K562 (cell line): Measurements from ENCODE around the gene TMEM123. TPM values are rescaled to one million over a fixed set of nuclear protein-coding genes. Genes with fewer than 3 reads are reported as not detected.

ENCODE experiments used
- CEBPZ ChIP-seq: fragments of 150-350 bp; IDR thresholded peaks from 2 replicates; pipeline ENCODE4 v1.6.1; 2014; ENCODE audit warnings: low read depth, mild to moderate bottlenecking, low read length, borderline replicate concordance
- KLF10 ChIP-seq: fragments of 250-450 bp; sonication (Bioruptor Pico); IDR thresholded peaks from 2 replicates; pipeline ENCODE4 v1.6.1; 2021; ENCODE audit warnings: matching md5 sums
- MGA ChIP-seq: fragments of 450-650 bp; IDR thresholded peaks from 2 replicates; pipeline ENCODE4 v1.6.1; 2016; ENCODE audit warnings: mild to moderate bottlenecking, moderate library complexity
- MITF ChIP-seq: IDR thresholded peaks from 2 replicates; pipeline ENCODE4 v1.6.1; 2014; ENCODE audit warnings: antibody characterized with exemption
- SREBF1 ChIP-seq: fragments of 150-350 bp; IDR thresholded peaks from 2 replicates; pipeline ENCODE4 v1.6.1; 2014; ENCODE audit warnings: antibody characterized with exemption, low read depth, low read length, borderline replicate concordance
- THAP7 ChIP-seq: fragments of 250-450 bp; sonication (Bioruptor Pico); IDR thresholded peaks from 2 replicates; pipeline ENCODE4 v1.5.0; 2021
- U2AF2 ChIP-seq: fragments of 200-400 bp; formaldehyde crosslinking; optimal IDR thresholded peaks from 2 replicates; pipeline ENCODE3; 2017; ENCODE audit warnings: low read depth, mild to moderate bottlenecking, low read length
- ZFP30 ChIP-seq: fragments of 250-450 bp; sonication (Bioruptor Pico); IDR thresholded peaks from 2 replicates; pipeline ENCODE4 v1.8.0; 2022; ENCODE audit warnings: moderate library complexity, mild to moderate bottlenecking, inconsistent platforms, borderline replicate concordance
- ZNF174 ChIP-seq: fragments of 250-450 bp; sonication (Bioruptor Pico); IDR thresholded peaks from 2 replicates; pipeline ENCODE4 v1.4.0; 2020; ENCODE audit warnings: mild to moderate bottlenecking
- ZNF184 ChIP-seq: sonication (generic); formaldehyde crosslinking; IDR thresholded peaks from 2 replicates; pipeline ENCODE4 v1.5.0; 2020; ENCODE audit warnings: missing genetic modification reagents
- polyA plus RNA-seq, 8 experiments: library from polyadenylated mRNA; depleted of rRNA in 4 of 8; stranded (reverse) in 5 of 8; unstranded in 3 of 8; fragments of >200 nt; fragmentation: Nextera tagmentation in 2 of 8; fragmentation: Illumina TruSeq in 1 of 8; extraction: Ambion mirVana in 2 of 8; extraction: Trizol in 1 of 8; gene quantifications; 2 replicates each; pipeline versions ENCODE4 v1.2.1 to v1.2.3, GENCODE V29; 2011 to 2014; ENCODE audit warnings: inconsistent platforms in 1 of 8, missing spikeins in 1 of 8
- total RNA-seq, 7 experiments: library from RNA; depleted of rRNA in 6 of 7; stranded (reverse); fragments of >200 nt in 6 of 7; fragmentation: Illumina TruSeq in 2 of 7; extraction: Trizol in 2 of 7; gene quantifications; 2 replicates each; pipeline versions ENCODE4 v1.2.1 to v1.2.3, GENCODE V29; 2011 to 2021; ENCODE audit warnings: low replicate concordance in 1 of 7

The TMEM123 gene
- total and polyA plus RNA-seq, 9 of the 15 experiments (the other 6 are each of a cell fraction or from before 2014, with no cell fraction given): 19.8 to 344 (median 82.4) TPM

- TF ChIP-seq MGA (no peak), THAP7 (CRISPR knock-in tag) (no peak), ZFP30 (CRISPR knock-in tag) (no peak), SREBF1 (no peak), KLF10 (CRISPR knock-in tag) (no peak), MITF (no peak), CEBPZ (no peak), U2AF2 (no peak), ZNF184 (CRISPR knock-in tag) (no peak), ZNF174 (CRISPR knock-in tag) (no peak)
Observed at GRCh38 chr11:102390667-102391465, 61.7 kb downstream of the TMEM123 start (continued).
